DND-41 (cell line): Measurements from ENCODE around the gene SNTG2.

Experiments
- CTCF ChIP-seq: IDR thresholded peaks from 2 replicates; pipeline ENCODE4 v1.5.1; 2012; ENCODE audit warnings: borderline replicate concordance, low read length, moderate library complexity, mild to moderate bottlenecking; ENCODE audit not compliant: poor library complexity, severe bottlenecking; ENCODE audit errors: extremely low read depth
- EZH2 ChIP-seq: IDR thresholded peaks from 3 replicates; pipeline ENCODE4 v1.6.1; 2012; ENCODE audit warnings: borderline replicate concordance, low read depth, mild to moderate bottlenecking, moderate library complexity, low read length, inconsistent platforms; ENCODE audit not compliant: severe bottlenecking

- TF ChIP-seq CTCF (no peak), EZH2 (no peak)
Measured at GRCh38 chr2:954687-955000, 4.0 kb downstream of the SNTG2 start.
